Panc1 (cell line): Measurements from ENCODE around the gene CDK5RAP2. TPM values are rescaled to one million over a fixed set of nuclear protein-coding genes. Genes with fewer than 3 reads are reported as not detected.

Experiments
- ATAC-seq: fragments of 200-7000 bp; cut with Tn5 transposase; 2 replicates; pipeline ENCODE4 v1.9.1; 2020; ENCODE audit warnings: mild to moderate bottlenecking, moderate library complexity
- BruUV-seq: library from RNA; stranded (reverse); fragments of 400-500 nt; replicated peaks from 2 replicates; lab custom pipeline; 2021; lab: Mats Ljungman, UMichigan
- CTCF ChIA-PET: fragments of 300-600 bp; sonication (Branson Sonifier 250); formaldehyde crosslinking; loops from one replicate; lab custom pipeline; 2022; ENCODE audit warnings: antibody characterized with exemption; lab: Charles Lee
- POLR2A ChIA-PET: fragments of 300-600 bp; sonication (Branson Sonifier 250); formaldehyde crosslinking; loops from one replicate; lab custom pipeline; 2022; ENCODE audit warnings: antibody characterized with exemption; lab: Charles Lee
- DNase-seq: peaks from one replicate; pipeline ENCODE4 v3.0.0-alpha.2; 2010; ENCODE audit warnings: low read depth, low spot score
- H3K27ac ChIP-seq: 2 replicates; pipeline ENCODE4 v1.5.1; 2011; ENCODE audit warnings: mild to moderate bottlenecking, low read length, inconsistent platforms
- H3K27me3 ChIP-seq: fragments of 200-500 bp; sonication (Bioruptor generic); 2 replicates; pipeline ENCODE4 v1.6.0; 2014; ENCODE audit warnings: low read length, inconsistent platforms; ENCODE audit not compliant: control insufficient read depth, insufficient read depth
- H3K36me3 ChIP-seq: fragments of 200-500 bp; sonication (Bioruptor generic); 2 replicates; pipeline ENCODE4 v1.5.1; 2014; ENCODE audit warnings: inconsistent platforms, mild to moderate bottlenecking, low read length, moderate library complexity; ENCODE audit not compliant: control insufficient read depth, insufficient read depth
- H3K4me1 ChIP-seq: 2 replicates; pipeline ENCODE4 v1.5.1; 2011; ENCODE audit warnings: inconsistent platforms, mild to moderate bottlenecking, low read length, moderate library complexity; ENCODE audit not compliant: control insufficient read depth, insufficient read depth
- H3K4me3 ChIP-seq, 2 experiments: 2 replicates each; pipeline ENCODE4 v1.5.1; 2011 to 2012; ENCODE audit warnings: low read depth in 2 of 2, low read length in 2 of 2, mild to moderate bottlenecking in 2 of 2, inconsistent platforms in 1 of 2, moderate library complexity in 1 of 2
- H3K9me3 ChIP-seq: fragments of 200-500 bp; sonication (Bioruptor generic); 2 replicates; pipeline ENCODE4 v1.5.1; 2014; ENCODE audit warnings: low read depth, mild to moderate bottlenecking, inconsistent platforms, low read length, moderate library complexity; ENCODE audit not compliant: control insufficient read depth, insufficient read depth
- CTCF ChIP-seq: fragments of 450-650 bp; IDR thresholded peaks from 2 replicates; pipeline ENCODE4 v1.5.1; 2017; ENCODE audit warnings: mild to moderate bottlenecking
- POLR2AphosphoS5 ChIP-seq: IDR thresholded peaks from 2 replicates; pipeline ENCODE4 v1.6.1; 2012; ENCODE audit warnings: mild to moderate bottlenecking, low read depth, low read length, moderate library complexity
- REST ChIP-seq, 2 experiments: IDR thresholded peaks; 2 replicates each; pipeline ENCODE4 v1.6.1; 2011 to 2012; ENCODE audit warnings: low read depth in 2 of 2, control low read depth in 1 of 2, low read length in 1 of 2, mild to moderate bottlenecking in 1 of 2, moderate library complexity in 1 of 2; ENCODE audit not compliant: insufficient read depth in 1 of 2
- SIN3A ChIP-seq: IDR thresholded peaks from 2 replicates; pipeline ENCODE4 v1.6.1; 2012; ENCODE audit warnings: low read depth, mild to moderate bottlenecking, low read length, moderate library complexity, borderline replicate concordance; ENCODE audit not compliant: insufficient read depth
- TCF7L2 ChIP-seq: IDR thresholded peaks from 2 replicates; pipeline ENCODE4 v1.6.1; 2011; ENCODE audit warnings: mild to moderate bottlenecking, low read depth, low read length, inconsistent platforms
- in situ Hi-C: cut with HindIII; loops from 2 replicates; pipeline ENCODE4 v1.10.0; 2016; ENCODE audit warnings: low sequenced_read_pairs, low pct_unique_long_range_greater_than_20kb
- intact Hi-C: fragments of 100-400 bp; cut with micrococcal nuclease; formaldehyde crosslinking; loops from one replicate; pipeline ENCODE4 v1.10.0; 2022; ENCODE audit not compliant: unreplicated experiment
- total RNA-seq: library from RNA; stranded (reverse); gene quantifications from one replicate; pipeline ENCODE4 v1.2.1, GENCODE V29; 2021; ENCODE audit not compliant: unreplicated experiment

The CDK5RAP2 gene
- total RNA-seq, 1 experiment from 2014 or later = 47.7 TPM

- Histone ChIP-seq H3K27ac (no peak overlapping the region), H3K27me3 (no peaks in the 10 kb centered on the region), H3K36me3 (peaks cover 3% of the 10 kb centered on the region; the same call in 1 of the 2 replicates), H3K4me3 (no peak overlapping the region), H3K9me3 (no peaks in the 10 kb centered on the region), H3K4me1 (no peaks in the 10 kb centered on the region)
- ChIA-PET CTCF (no interaction called here), POLR2A (no interaction called here)
- ATAC-seq (no peak), DNase-seq (no peak)
- BruUV-seq = no TSS peak
- intact Hi-C loops (no loop called here), in situ Hi-C loops (no loop called here)
- TF ChIP-seq TCF7L2 = no peak
- TF ChIP-seq CTCF = no peak
- TF ChIP-seq POLR2AphosphoS5 = no peak
- TF ChIP-seq REST (IDR thresholded peaks at IDR 0.05; ENCODE audit: insufficient read depth in 1 of 2, low read depth in 2 of 2, low read length in 1 of 2) = no peak
- no peak for TF ChIP-seq SIN3A
Measured at GRCh38 chr9:120480707-120481106, 99.3 kb downstream of the CDK5RAP2 start.

GRCh38 chr9:120478208-120478607 lies 101.8 kb downstream of the CDK5RAP2 start:
- no peak for TF ChIP-seq TCF7L2
- no peak for TF ChIP-seq REST (IDR thresholded peaks at IDR 0.05; ENCODE audit: insufficient read depth in 1 of 2, low read depth in 2 of 2, low read length in 1 of 2)
- no peak for TF ChIP-seq SIN3A
- TF ChIP-seq POLR2AphosphoS5 = no peak
- no peak for TF ChIP-seq CTCF
- ATAC-seq = no peak
- Histone ChIP-seq H3K27me3 (no peaks in the 10 kb centered on the region), H3K9me3 (no peaks in the 10 kb centered on the region), H3K27ac (no peak overlapping the region), H3K36me3 (peaks cover 3% of the 10 kb centered on the region; the same call in 1 of the 2 replicates), H3K4me3 (no peak overlapping the region), H3K4me1 (no peaks in the 10 kb centered on the region)
- ChIA-PET CTCF (no interaction called here), POLR2A (no interaction called here)
- DNase-seq = no peak
- in situ Hi-C loops (no loop called here), intact Hi-C loops (no loop called here)
- no TSS peak for BruUV-seq
